Measurements from ENCODE around the gene INVS.

Gene INVS

DNA sequence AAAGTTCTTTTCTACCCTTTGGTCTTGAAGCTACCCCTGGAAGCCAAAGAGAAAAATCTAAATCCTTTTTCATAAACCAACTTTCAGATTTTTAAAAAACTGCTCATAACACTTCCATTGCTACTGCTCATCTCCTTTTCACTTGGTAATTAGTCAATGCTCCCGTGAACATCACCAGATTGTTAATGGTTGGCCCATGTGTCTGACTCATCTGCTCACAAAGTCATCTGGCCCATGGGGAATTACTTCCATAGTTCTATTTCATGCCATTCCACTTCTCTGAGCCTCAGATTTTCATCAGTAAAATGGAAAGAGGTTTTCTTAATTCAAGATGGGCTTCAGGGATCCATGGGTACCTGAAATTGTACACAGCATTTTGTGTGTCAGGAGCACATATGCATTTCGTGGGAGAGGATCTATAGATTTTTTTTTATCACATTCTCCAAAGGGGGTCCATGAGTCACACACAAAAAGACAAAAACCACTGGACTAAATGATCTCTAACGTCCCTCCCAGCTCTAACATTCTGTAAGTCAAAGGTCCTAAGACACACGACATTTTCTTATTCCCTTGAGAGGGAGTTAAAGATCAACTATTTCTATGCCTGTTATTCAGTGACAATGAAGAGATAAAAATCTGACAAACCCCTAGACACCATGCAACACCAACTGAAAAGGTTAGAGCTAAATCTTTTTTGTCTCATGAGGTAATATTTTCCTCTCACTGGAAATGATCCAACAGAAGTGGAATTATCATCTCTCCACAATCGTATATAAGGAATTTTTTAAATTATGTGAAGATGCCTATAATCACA, 178.3 kb downstream of the INVS start:
- DNase-seq (ENCODE audit: low read depth in 1 of 2, low spot score in 1 of 2): no peak

DNA sequence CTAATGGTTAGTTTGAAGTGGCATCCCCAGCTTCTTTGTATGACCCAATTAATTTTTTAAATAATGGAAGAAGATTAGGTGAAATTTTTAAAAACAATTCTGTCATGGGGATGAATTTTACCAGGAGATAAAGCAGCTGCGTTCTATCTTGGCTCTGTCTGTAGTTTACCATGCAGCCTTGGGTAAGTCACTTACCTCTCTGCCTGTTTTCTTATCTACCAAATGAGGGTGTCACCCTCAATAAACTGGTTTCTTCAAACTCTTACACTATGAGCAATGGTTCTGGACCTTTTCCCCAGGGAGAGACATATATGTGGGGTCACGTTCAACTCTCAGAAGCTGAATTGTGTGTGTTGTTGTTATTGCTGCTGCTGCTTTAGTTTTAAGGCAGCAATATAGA, 182.0 kb downstream of the INVS start:
- no peak for DNase-seq (ENCODE audit: low read depth in 1 of 2, low spot score in 1 of 2)

DNA sequence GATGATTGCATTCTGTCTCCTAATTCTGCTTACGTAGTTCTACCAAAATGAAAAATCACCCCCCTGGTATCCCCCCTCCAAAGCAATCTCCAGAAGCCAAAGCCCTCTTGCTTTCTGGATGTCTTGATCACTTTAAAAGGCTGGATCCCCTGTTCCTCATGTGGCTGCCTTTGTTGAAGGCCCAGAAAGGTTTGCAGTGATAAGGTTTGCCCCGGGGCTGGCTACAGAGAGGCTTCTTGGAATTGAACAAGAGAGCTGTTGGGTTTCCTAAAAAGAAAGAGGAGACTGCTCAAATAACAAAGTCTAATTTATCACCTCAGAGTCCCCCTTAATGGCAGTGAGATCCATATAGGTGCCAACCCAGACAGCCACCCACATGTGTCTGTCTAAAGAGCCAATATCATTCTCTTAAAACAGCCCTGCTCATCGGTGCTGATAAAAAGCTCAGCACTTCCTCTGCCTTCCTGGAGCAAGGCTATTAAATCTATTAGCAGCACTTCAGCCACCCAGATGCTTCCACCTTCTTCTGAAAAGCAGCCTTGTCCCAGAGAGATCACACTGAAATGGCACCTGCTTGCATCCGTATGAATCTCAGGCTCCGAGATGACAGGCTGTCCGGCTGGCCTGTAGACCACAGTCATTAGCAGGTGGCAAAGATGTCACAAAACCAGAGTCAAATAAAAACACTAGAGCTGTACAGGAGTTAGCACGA, 182.8 kb downstream of the INVS start:
- DNase-seq (ENCODE audit: low read depth in 1 of 2, low spot score in 1 of 2): no peak

DNA sequence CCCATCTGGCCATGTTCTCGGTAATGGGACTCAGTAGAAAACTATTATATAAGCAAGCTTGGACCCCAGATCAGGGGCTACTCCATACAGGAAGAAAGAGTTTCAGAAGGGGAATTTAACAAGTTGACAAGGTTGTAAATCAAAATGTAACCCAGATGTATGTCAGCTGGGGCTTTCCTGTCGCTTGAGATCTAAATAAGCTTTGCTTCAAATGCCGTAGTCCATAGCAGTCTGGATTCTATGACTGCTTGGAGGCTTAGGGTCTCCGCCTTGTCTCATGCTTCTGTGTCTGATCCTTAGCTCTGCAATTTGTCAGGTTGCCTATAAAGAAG, 183.3 kb downstream of the INVS start:
- no peak for DNase-seq (ENCODE audit: low read depth in 1 of 2, low spot score in 1 of 2)

DNA sequence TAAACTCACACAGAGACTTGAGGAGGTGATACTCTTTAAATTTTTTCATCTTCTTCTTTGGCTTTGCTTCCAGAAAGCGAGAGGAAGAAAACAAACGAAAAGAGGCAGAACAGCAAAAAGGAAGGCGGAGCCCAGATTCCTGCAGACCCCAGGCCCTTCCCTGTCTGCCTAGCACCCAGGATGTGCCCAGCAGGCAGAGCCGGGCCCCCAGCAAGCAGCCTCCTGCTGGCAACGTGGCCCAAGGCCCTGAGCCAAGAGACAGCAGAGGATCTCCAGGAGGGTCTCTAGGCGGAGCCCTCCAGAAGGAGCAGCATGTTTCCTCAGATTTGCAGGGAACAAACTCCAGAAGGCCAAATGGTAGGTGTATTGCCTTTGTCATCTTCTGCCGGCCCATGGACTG, 185.2 kb downstream of the INVS start:
- no peak for DNase-seq (ENCODE audit: low read depth in 1 of 2, low spot score in 1 of 2)

DNA sequence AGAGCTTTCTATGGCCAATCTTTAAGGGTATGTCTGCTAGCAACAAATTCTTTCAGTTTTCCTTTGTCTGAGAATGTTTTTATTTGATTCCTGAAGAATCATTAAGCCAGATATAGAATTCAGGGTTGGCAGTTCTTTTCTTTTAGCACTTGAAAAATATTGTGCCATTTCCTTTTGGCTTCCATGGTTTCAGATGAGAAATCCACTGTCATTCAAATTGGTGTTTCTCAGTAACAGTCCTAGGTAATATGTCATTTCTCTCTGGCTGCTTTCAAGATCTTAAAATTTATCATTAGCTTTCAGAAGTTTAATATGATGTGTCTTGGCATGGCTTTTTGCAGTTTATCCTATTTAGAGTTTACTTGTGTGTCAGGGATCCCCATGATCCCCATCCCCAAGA, 186.0 kb downstream of the INVS start:
- no peak for DNase-seq (ENCODE audit: low read depth in 1 of 2, low spot score in 1 of 2)

DNA sequence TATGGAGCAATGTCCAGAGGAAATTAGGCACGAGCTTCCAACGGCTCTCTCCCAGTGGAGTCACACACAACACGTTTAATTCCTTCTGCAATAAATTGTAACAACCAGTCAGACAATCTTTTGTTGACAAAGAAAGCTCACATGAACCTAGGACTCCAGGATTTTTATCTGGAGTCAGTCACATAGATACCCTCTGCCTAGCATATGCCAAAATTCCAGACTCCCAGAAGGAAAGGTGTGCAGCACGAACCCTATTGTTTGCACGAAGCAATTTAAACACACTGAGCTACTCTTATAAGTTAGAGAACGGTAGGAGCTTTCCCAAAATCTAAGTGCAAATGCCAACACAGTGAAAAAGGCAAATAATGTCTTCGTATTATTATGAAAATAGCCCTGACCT, 186.6 kb downstream of the INVS start:
- DNase-seq (ENCODE audit: low read depth in 1 of 2, low spot score in 1 of 2): no peak

DNA sequence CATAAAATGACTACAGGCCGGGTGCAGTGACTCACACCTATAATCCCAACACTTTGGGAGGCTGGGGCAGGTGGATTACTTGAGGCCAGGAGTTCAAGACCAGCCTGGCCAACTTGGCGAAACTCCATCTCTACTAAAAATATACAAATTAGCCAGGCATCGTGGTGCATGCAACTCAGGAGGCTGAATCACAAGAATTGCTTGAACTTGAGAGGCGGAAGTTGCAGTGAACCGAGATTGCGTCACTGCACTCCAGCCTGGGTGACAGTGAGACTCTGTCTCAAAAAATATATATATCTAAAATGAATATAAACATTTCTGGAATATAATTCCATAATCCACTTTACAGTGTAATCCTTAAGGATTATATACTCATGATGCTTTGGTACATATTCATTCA, 187.2 kb downstream of the INVS start:
- no peak for DNase-seq (ENCODE audit: low read depth in 1 of 2, low spot score in 1 of 2)

DNA sequence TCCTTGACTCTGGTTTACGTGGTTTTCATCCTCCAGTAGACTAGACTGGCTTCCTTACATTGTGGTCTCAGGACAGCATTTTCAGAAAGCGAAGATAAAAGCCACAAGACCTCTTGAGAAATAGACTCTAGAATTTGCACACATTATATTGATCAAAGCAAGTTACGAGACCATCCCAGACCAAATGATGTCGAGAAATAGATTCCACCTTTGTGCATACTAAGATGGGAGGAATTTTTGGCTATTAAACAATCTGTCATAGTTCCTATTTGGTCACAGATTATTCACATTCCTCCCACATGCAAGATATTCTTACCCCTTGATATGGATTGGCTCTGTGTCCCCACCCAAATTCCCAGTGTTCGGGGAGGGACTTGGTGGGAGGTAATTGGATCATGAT, 188.1 kb downstream of the INVS start:
- DNase-seq (ENCODE audit: low read depth in 1 of 2, low spot score in 1 of 2): no peak

DNA sequence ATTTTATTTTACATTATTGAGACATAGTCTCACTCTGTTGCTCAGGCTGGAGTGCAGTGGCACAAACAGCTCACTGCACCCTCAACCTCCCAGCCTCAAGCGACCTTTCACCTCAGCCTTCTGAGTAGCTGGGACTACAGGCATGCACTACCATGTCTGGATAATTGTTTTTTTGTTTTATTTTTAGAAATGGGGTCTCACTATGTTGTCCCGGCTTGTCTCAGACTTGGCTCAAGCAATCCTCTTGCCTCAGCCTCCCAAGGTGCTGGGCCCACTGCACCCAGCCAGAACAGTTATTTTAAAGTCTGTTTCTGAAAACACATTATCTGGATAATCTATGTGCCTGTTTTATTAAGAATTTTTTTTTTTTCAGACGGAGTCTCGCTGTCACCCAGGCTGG, 191.7 kb downstream of the INVS start:
- no peak for DNase-seq (ENCODE audit: low read depth in 1 of 2, low spot score in 1 of 2)

DNA sequence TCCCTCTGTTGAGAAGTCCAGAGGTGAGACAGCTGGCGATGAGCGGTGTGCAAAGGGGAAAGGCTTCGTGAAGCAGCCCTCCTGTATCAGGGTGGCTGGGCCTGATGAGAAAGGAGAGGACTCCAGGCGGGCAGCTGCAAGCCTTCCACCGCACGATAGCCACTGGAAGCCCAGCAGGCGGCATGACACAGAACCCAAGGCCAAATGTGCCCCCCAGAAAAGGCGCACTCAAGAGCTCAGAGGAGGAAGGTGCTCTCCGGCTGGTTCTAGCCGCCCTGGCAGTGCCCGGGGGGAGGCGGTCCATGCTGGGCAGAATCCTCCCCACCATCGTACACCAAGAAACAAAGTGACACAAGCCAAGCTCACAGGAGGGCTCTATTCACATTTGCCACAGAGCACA, 193.4 kb downstream of the INVS start:
- no peak for DNase-seq (ENCODE audit: low read depth in 1 of 2, low spot score in 1 of 2)

DNA sequence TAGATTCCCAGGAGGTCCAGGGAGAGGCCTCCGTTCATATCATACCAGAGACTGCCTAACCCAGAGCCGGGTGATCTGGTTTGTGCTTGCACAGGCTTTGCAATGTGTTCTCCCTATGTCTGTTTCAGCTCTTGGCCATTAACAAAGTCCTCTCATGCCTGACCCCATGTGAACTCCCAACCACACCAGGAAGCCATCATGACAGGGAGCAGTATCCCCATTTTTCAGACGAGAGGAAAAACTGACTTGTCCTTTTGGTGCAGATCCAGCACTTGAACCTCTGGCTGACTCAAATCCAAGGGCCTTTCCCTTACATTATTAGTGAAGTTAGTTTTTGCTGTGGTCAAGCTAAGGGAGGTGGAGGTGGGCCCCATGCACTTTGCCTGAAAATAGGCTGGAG, 195.3 kb downstream of the INVS start:
- no peak for DNase-seq (ENCODE audit: low read depth in 1 of 2, low spot score in 1 of 2)

DNA sequence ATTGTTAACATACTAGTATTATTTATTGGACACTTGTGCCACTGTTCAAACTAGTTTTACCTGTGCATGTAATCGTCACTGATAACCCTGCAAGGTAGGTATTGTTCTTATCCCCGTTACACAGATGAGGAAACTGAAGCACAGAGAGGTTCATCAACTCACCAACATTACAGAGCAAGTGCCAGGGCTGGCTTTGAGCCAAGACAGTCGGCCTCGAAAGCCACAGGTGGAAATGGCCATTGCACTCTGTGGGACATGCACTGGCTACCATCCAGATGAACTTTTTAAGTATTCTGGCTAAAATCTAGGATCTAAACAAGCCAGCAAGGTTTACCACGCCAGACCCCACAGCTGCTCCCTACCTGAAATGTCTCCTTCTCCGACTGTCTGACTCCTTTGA, 195.8 kb downstream of the INVS start:
- DNase-seq (ENCODE audit: low read depth in 1 of 2, low spot score in 1 of 2): no peak

DNA sequence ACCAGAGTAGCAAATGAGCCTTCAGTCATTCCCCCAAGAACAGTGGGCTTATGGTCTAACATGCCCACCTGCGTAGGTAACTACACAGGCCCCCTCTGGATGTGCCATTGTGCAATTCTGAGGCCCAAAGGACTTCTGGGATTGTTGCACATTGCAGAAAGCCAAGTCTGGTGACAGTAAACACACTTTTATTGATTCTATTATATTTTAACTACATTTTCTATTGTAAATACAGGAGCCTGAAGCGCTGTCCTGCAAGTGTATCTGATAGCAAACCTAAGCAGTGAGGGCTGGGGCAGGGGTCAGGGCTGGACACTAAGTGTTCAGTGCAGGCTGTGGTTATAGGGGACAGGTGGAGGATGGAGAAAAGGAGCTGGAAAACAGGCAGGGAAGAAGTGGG, 196.2 kb downstream of the INVS start:
- no peak for DNase-seq (ENCODE audit: low read depth in 1 of 2, low spot score in 1 of 2)

DNA sequence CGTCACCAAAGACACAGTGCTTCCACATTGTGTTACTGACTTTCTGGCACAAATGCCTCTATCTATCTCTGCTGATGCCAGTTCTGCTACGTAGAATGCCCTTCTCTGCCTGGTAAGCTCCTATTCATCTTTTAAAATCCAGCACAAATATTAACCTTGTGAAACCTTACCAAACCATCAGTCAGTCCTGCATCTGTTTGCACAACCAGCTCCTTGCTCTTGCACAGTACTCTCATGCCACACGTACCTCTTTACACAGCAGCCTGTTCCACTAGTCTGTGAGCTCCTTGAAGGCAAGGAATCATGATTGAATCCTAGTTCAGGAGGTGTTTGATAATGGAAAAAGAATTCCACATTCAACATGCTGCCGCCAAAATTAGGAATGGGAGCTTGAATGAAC, 197.4 kb downstream of the INVS start:
- no peak for DNase-seq (ENCODE audit: low read depth in 1 of 2, low spot score in 1 of 2)

DNA sequence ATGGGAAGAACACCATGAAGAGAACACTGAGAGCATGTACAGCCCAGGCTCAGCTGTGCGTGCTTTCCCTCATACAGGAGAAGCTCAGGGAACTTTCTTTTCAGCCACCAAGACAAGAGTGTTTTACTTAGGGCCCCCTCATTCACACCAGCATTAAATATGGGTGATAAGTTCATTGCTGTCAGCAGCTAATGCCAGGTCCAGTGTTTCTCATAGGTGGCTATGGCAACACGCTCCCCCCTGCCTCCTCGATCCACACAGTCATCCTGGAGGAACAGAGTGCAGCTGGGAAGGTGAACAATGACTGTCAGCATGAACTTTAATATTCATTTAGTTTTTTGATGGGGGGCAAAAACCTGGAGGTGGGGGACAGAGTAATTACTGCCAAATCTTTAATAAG, 199.3 kb downstream of the INVS start:
- no peak for DNase-seq (ENCODE audit: low read depth in 1 of 2, low spot score in 1 of 2)

DNA sequence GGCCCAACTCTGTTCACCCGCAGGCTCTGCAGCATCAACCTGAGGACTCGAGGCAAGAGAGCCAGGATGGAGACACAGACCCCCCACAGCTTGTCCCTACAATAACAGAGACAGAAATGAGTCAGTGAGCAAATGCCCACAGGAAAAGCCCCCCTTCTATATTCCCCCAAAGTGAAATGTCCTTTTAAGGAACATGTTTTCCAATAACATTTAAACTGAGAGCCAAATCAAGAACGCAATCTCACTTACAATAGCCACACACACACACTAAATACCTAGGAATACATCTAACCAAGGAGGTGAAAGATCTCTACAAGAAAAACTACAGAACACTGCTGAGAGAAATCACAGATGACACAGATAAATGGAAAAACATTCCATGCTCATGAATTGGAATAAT, 204.7 kb downstream of the INVS start:
- no peak for DNase-seq (ENCODE audit: low read depth in 1 of 2, low spot score in 1 of 2)

DNA sequence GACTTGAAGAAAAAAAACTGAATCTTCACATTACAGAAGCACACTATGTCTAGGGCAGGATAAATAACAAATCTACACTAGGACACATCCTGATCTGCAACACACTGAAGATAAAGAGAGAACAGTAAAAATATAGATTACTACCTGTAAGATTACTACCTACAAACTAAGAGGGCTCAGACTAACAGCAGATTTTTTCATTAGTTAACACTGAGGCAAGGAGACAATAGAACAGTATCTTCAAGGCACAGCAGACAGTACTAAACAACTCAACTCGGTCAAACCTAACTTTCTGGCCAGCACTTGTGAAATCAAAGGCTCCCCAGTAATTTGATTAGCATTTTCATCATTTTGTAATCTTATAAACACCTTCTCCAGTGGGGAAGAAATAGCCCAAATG, 207.2 kb downstream of the INVS start:
- no peak for DNase-seq (ENCODE audit: low read depth in 1 of 2, low spot score in 1 of 2)

DNA sequence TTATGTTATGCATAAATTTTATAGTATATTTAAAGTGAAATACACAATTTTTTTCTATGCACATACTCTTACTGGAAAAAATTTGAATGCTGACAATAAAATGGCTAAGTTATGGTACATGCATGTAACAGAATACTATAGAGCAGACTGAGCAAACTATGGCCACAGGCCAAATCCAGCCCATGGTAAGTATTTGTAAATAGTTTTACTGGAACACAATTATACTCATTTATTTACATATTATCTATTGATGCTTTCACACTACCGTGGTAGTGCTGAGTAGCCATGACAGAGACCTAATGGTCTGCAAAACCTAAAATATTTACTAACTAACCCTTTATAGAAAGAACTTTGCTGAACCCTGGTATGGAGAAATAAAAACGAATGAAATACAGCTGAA, 208.0 kb downstream of the INVS start:
- no peak for DNase-seq (ENCODE audit: low read depth in 1 of 2, low spot score in 1 of 2)

DNA sequence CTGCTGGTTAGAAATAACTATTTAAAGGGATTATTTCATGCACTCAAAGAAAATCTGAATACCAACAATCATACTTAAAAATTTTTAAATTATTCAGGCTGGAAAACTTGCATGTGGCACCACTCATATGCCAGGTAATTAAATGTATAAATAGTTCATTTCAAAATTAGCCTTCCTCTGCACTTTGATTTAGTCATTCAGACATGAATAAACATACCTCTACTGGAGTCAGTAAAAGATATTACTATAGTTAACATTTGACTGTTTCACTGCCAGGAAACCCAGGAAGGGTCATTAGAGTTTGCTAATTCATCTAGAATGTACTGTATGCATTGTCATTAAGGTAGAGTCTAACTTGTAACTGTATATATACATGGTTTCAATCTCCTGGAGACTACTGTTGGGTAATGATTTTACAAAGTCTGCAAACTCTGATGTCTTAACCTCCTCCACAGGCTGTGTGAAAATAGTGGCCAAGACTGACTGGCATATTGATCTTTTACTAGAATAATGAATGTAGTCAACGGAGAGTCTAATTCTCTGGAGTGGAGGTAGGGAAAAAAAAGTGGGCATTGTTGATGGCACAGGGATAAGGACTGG, 210.0 kb downstream of the INVS start:
- DNase-seq (ENCODE audit: low read depth in 1 of 2, low spot score in 1 of 2): no peak

DNA sequence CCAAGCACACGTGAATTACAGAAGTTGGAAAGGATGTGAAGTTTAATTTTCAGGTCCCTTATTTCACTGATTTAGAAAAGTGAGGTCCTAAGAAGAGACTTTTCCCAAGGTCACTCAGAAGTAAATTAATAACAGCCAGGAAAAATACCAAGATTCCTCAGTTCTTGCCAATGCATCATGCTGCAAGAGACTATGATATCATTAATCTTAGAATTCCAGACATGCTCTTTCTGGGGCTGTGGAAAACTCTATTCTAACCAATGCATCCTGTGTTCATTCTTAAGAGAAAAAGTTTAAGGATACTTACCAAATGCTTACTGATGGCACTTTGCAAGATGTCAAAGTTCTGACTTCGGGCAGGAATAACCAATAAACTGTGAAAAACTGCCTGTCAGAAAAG, 210.9 kb downstream of the INVS start:
- no peak for DNase-seq (ENCODE audit: low read depth in 1 of 2, low spot score in 1 of 2)

DNA sequence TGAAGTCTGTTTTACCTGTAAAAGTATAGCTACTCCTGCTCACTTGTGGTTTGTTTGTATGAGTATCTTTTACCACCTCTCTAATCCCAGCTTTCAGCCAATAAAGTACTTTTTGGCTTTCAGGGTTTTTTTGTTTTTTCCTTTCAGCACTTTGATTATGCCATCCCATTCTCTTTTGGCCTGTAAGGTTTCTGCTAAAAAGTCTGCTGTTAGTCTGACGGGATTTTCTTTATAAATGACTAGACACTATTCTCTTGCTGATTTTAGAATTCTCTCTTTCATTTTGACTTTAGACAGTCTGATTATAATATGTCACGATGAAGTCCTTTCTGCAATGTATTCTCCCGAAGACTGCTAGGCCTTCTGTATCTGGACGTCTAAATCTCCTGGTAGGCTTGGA, 216.5 kb downstream of the INVS start:
- DNase-seq (ENCODE audit: low read depth in 1 of 2, low spot score in 1 of 2): no peak

DNA sequence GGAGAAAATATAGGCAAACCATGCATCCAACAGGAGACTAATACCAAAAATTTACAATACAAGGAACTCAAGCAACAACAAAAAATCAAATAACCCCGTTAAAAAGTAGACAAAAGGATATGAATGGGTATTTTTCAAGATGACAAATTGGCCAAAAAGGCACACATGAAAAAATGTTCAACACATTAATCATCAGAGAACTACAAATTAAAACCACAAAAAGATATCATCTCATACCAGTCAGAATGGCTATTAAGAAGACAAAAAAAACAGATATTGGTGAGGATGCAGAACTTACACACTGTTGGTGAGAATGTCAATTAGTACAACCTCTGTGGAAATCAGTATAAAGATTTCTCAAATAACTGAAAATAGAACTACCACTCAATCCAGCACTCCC, 218.7 kb downstream of the INVS start:
- no peak for DNase-seq (ENCODE audit: low read depth in 1 of 2, low spot score in 1 of 2)
